ENCODE data around the gene PTPRC. TPM values are rescaled to one million over a fixed set of nuclear protein-coding genes. Genes with fewer than 3 reads are reported as not detected.

Gene PTPRC
- total RNA-seq, 1 donor from 2014 or later, result not detected

DNA sequence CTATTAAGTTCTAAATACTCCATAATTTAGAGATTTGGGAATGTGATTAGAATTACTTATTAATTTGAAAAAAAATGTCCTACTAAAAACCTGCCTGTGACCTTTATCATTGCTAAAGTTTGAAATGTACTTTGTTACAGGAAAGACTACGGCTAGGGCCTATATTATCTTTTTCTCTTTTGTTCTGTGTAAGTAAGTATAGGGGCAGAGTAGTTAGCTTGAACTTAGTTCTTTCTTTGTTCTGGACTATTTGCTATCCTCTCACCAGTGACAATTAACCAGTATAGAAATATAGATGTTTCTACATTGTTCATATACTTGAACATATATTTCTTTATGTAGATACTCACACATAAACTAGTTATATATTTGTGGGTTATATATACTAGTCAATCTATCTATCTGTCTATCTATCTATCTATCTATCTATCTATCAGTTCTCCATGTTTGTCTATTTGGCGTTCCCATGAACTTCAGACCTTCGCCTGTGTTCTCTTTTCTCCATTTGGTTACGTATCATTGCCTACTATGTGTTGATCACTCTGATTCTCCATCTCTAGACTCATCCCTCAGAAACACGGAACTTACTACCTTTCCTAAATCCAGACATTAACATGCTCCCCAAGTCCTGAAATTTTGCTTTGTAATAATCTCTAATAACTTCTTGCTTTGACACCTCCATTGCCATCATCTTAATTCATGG is 3.3 kb downstream of the PTPRC start:
- Mint-ChIP-seq H3K4me1 (ENCODE audit: unreplicated experiment) (no peaks in the 10 kb centered on the region), H3K36me3 (ENCODE audit: low read depth, unreplicated experiment) (no peaks in the 10 kb centered on the region), H3K27me3 (ENCODE audit: unreplicated experiment) (no peaks in the 10 kb centered on the region), H3K4me3 (ENCODE audit: unreplicated experiment) (no peak overlapping the region), H3K9me3 (ENCODE audit: unreplicated experiment) (no peaks in the 10 kb centered on the region), H3K27ac (ENCODE audit: unreplicated experiment) (no peak overlapping the region)
- TF ChIP-seq, protein P1, sequence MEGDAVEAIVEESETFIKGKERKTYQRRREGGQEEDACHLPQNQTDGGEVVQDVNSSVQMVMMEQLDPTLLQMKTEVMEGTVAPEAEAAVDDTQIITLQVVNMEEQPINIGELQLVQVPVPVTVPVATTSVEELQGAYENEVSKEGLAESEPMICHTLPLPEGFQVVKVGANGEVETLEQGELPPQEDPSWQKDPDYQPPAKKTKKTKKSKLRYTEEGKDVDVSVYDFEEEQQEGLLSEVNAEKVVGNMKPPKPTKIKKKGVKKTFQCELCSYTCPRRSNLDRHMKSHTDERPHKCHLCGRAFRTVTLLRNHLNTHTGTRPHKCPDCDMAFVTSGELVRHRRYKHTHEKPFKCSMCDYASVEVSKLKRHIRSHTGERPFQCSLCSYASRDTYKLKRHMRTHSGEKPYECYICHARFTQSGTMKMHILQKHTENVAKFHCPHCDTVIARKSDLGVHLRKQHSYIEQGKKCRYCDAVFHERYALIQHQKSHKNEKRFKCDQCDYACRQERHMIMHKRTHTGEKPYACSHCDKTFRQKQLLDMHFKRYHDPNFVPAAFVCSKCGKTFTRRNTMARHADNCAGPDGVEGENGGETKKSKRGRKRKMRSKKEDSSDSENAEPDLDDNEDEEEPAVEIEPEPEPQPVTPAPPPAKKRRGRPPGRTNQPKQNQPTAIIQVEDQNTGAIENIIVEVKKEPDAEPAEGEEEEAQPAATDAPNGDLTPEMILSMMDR (IDR thresholded peaks at IDR 0.05; ENCODE audit: unreplicated experiment), result no peak
- no peak for DNase-seq (ENCODE audit: low spot score)

DNA sequence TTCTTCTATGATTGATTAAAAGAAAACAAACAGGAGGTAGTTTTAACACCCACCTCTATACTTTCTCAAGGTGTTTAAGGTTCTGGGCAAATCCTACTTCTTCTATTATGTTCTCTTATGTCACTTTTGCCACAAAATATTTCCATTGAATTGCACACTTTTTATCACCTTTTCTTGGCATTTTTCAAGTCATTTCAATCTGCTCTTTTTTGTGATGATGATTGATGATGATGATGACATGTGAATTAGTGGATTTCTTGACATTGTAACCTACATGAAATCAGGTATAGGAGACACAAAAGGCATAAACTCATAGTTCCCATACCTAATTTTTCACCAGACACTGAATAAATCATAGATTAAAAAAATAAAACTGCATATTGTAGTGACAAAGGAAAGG is 4.1 kb downstream of the PTPRC start:
- DNase-seq (ENCODE audit: low spot score), result no peak
- Mint-ChIP-seq H3K4me1 (ENCODE audit: unreplicated experiment) (no peaks in the 10 kb centered on the region), H3K4me3 (ENCODE audit: unreplicated experiment) (no peak overlapping the region), H3K27me3 (ENCODE audit: unreplicated experiment) (no peaks in the 10 kb centered on the region), H3K36me3 (ENCODE audit: low read depth, unreplicated experiment) (no peaks in the 10 kb centered on the region), H3K27ac (ENCODE audit: unreplicated experiment) (no peak overlapping the region), H3K9me3 (ENCODE audit: unreplicated experiment) (no peaks in the 10 kb centered on the region)
- TF ChIP-seq, protein P1 (IDR thresholded peaks at IDR 0.05; ENCODE audit: unreplicated experiment), result no peak

DNA sequence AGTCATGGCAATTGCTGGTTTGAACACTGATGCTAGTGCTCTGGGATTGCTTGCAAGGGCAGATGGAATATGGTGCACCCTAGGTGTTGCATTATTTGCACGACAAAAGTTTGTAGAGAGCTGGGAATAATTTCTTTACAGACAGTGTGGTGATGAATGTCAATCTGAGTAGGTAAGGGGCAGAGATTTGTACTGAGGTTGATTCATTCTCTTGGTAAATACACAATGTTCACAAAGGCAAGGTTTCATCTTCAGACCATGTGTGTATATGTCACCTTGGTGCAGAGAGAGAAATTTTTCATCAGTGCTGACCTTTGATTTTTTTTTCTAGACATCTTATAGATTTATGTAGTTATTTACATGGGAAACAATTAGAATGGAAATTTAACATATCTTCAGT is 5.0 kb downstream of the PTPRC start:
- TF ChIP-seq, protein P1 (IDR thresholded peaks at IDR 0.05; ENCODE audit: unreplicated experiment), result no peak
- DNase-seq (ENCODE audit: low spot score), result no peak
- Mint-ChIP-seq H3K4me1 (ENCODE audit: unreplicated experiment) (no peaks in the 10 kb centered on the region), H3K27ac (ENCODE audit: unreplicated experiment) (no peak overlapping the region), H3K27me3 (ENCODE audit: unreplicated experiment) (no peaks in the 10 kb centered on the region), H3K9me3 (ENCODE audit: unreplicated experiment) (no peaks in the 10 kb centered on the region), H3K36me3 (ENCODE audit: low read depth, unreplicated experiment) (no peaks in the 10 kb centered on the region), H3K4me3 (ENCODE audit: unreplicated experiment) (no peak overlapping the region)

DNA sequence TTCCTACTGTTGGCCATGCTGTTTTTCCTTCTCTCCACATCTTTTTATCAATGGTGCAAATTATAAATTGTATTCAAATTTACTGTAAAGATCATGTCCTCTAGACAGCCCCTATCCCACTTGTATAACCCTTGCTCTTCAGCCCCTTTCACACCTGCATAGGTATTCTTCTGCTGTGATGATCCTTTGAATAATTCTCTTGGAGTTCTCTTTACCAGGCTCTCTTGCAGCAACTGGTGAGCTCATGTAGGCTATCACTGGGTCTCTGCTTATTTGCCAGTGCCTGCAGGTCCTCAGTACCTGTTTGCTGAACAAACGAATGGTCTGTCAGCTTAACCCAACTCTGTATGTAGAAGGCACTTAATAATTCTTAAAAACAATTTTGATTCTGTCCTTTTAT is 8.2 kb downstream of the PTPRC start:
- Mint-ChIP-seq H3K9me3 (ENCODE audit: unreplicated experiment) (no peaks in the 10 kb centered on the region), H3K4me3 (ENCODE audit: unreplicated experiment) (no peak overlapping the region), H3K4me1 (ENCODE audit: unreplicated experiment) (no peaks in the 10 kb centered on the region), H3K27ac (ENCODE audit: unreplicated experiment) (no peak overlapping the region), H3K36me3 (ENCODE audit: low read depth, unreplicated experiment) (no peaks in the 10 kb centered on the region), H3K27me3 (ENCODE audit: unreplicated experiment) (peaks cover 3% of the 10 kb centered on the region)
- DNase-seq (ENCODE audit: low spot score), result no peak
- TF ChIP-seq, protein P1 (IDR thresholded peaks at IDR 0.05; ENCODE audit: unreplicated experiment), result no peak

DNA sequence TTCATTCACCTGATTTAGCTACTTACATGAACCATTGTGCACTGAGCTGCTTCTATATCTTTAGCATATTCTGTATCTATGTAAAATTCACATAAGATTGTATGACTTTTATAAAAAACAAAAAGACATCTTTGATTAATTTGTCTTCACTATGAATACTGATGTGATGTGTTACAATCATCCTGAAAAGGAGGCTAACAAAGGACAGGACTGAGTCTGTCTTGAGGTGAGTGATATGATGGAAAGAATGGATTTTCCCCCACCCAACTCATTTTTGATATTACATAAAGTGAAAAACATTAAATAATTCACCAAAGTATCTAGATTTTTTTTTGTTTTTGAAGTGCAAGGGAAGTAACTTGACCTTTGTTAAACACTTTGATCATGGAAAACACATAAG is 9.8 kb downstream of the PTPRC start:
- Mint-ChIP-seq H3K9me3 (ENCODE audit: unreplicated experiment) (no peaks in the 10 kb centered on the region), H3K4me3 (ENCODE audit: unreplicated experiment) (no peak overlapping the region), H3K4me1 (ENCODE audit: unreplicated experiment) (no peaks in the 10 kb centered on the region), H3K27me3 (ENCODE audit: unreplicated experiment) (peaks cover 3% of the 10 kb centered on the region), H3K36me3 (ENCODE audit: low read depth, unreplicated experiment) (no peaks in the 10 kb centered on the region), H3K27ac (ENCODE audit: unreplicated experiment) (no peak overlapping the region)
- TF ChIP-seq, protein P1 (IDR thresholded peaks at IDR 0.05; ENCODE audit: unreplicated experiment), result no peak
- DNase-seq (ENCODE audit: low spot score), result no peak
